Measurements from ENCODE around the gene PHC2.

The PHC2 gene

DNA sequence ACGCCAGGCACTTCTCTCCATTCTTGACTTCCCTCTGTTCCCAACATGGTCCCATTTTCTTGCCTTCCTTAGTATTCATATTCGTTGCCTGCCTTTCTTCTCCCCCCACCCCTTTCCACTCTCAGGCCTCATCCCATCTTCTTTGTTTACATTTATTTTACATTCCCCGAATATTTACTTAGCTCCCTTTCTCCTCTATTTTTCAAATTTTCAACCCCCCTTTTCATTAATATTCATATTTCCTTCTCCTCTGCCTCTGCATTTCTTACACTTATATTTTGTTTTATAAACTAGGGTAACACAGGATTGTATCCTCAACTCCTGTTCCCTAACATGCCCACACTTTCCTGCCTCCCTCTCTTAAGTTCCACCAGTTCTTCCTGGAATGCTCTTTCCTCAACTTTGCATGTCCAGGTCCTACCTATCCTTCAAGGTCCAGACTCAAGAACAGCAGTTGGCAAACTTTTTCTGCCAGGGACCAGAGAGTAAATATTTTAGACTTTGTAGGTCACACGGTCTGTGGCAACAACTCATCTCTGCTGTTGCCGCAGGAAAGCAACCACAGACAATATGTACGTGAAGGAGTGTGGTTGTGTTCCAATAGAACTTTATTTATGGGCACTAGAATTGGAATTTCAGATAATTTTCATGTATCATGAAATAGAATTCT lies 80.1 kb downstream of the PHC2 start:
- no peak for DNase-seq (ENCODE audit: low read depth in 2 of 3, low spot score in 2 of 3)

GRCh38 chr1:33349778-33350610 lies 80.9 kb downstream of the PHC2 start:
- peak; percentile 42 to 67 (median 57) for DNase-seq (ENCODE audit: low read depth in 2 of 3, low spot score in 2 of 3)

- DNase-seq (ENCODE audit: low read depth in 2 of 3, low spot score in 2 of 3): peak; percentile 10 to 29 (median 27)
Measured at GRCh38 chr1:33349081-33349759, 81.7 kb downstream of the PHC2 start.

DNA sequence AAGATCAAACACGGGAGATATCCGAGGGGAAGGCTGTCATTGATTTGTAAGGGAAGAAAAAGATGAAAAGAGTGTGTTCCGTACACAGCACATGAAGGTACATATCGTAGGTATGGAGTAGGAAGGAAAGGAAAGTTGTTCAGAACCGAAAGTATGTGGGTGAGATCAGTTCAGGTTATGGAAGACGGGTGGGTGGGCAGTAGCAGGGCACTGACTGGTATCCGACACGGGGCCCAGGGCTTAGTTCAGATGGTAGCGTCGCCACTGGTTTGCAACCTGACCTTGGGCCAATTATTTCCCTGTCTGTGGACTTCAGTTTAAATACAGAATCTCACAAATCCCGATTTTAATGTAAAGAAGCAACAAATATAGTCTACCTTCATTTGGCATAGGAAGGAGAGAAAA lies 82.2 kb downstream of the PHC2 start:
- no peak for DNase-seq (ENCODE audit: low read depth in 2 of 3, low spot score in 2 of 3)

- no peak for DNase-seq (ENCODE audit: low read depth in 2 of 3, low spot score in 2 of 3)
Measured at GRCh38 chr1:33348194-33348593, 82.7 kb downstream of the PHC2 start.

GRCh38 chr1:33347650-33347992 lies 83.3 kb downstream of the PHC2 start:
- no peak for DNase-seq (ENCODE audit: low read depth in 2 of 3, low spot score in 2 of 3)

- DNase-seq (ENCODE audit: low read depth in 2 of 3, low spot score in 2 of 3): no peak
Measured at GRCh38 chr1:33346927-33347649, 83.8 kb downstream of the PHC2 start.

- no peak for DNase-seq (ENCODE audit: low read depth in 2 of 3, low spot score in 2 of 3)
Measured at GRCh38 chr1:33346533-33346926, 84.4 kb downstream of the PHC2 start.

GRCh38 chr1:33344896-33345560 lies 85.9 kb downstream of the PHC2 start:
- DNase-seq (ENCODE audit: low read depth in 2 of 3, low spot score in 2 of 3): no peak

DNA sequence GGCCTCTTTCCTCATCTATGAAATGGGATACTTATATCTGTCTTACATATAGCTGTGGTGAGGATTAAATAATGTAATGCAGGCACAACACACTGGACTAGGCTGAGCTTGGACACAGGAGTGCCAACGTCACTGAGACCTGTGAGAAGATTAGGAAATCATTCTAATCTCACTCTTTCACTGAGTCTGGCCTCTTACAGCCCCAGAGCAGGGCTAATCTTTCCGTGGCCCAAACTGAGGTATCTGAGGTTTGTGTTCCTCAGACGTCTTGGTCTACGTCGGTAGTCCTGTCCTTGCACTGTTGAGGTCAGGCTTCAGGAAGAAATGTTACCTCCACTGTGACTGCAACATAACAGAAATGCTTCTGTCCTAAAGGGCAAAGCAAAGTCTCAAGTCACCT lies 87.4 kb downstream of the PHC2 start:
- DNase-seq (ENCODE audit: low read depth in 2 of 3, low spot score in 2 of 3): no peak

DNA sequence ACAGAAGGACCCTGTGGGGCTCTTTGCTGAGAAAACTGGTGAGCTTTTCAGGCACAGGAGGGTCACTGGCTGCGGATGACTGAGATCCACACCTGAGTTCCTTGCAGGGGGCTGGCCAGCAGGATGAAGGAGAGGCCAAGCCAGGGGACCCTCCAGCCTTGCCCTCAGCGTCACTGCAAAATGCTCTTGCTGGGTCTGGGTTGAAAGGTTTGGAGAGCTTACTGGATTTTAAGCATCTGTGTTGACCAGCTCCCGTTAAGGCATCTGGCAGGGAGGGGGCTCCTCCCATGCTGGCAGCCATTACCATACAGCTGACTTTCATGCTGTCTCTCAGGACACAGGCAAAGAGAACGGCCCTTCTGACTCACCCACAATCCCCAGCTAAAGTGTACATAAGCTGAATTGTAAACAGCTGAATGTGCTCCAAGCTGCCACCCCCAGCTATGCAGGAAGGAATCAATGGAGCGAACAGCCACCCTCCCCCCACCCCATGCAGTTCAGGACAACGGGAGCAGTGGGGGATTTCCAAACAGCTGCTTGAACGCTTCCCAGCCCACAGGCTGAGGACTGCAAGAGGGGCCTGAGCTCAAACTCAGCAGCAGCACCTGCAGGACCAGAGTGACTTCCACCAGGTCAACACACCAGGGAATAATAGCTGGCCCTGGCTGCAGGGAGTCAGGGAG lies 88.7 kb downstream of the PHC2 start:
- no peak for DNase-seq (ENCODE audit: low read depth in 2 of 3, low spot score in 2 of 3)

DNA sequence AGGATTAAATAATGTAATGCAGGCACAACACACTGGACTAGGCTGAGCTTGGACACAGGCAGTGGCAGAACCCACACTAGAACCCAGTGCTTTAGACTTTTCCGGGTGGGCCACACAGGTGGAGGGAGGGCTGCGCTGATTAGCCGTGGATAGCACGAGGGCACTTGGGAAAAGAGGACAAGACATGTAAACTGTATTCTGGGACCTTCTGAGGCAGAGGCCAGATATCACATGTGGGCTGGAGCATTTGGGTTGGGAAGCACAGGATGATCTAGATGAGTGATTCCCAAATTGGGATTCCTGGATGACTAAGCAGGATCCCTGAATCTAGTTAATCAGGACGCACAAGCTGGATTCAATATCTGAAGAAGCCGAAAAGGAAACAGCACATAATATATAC lies 89.7 kb downstream of the PHC2 start:
- DNase-seq (ENCODE audit: low read depth in 2 of 3, low spot score in 2 of 3): no peak

DNA sequence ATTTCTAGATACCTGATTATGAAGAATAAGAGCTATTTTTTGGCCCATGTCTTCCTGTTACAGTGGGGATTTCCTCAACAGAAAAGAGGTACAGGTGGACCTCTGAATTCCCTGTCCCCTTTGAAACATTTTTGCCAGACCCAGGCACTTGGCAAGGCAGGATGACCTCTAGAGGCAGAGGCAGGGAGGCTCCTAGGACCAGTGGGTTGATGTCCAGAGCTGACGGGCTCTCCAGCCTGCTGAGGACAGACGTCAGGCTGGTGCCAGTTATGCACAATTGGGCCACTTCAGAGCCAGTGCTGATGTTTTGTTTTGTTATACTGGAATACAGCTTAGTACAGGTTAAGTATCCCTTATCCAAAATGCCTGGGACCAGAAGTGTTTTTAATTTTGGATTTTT lies 91.5 kb downstream of the PHC2 start:
- no peak for DNase-seq (ENCODE audit: low read depth in 2 of 3, low spot score in 2 of 3)

DNA sequence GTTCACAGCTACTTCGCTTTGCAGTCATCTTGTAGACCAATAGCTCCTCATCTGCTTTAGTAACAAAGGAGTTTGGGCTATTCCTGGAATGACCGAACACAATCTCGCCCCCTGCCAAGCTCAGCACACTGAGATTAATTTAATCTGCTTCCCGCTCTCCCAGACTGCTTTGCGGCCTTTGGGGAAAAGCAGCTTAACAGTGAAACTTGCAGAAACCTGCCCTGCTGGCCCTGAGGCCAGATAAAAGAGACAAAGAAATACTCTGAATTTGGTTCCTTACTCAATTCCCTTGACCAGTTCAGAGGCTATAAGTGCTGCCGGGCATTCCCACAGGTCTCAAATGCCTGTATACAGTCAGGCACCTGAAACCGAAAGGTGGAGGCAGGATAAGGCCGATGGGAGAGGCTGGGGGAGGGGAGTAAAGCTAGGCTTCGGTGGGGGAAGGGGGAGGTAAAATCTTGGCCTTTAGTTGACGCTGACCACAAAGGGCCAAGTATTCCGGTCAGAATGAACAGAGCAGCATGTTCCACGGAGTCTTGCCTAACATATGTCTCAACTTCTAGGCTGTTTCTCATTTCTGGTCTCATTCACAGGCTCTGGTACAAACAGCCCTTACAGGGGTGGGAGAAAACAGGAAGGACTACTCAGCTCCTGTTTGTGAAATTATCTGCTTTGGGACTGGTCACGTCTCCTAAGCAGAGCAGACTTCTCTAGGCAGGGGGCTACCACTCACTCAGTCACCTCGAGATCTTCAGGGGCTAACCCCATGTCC lies 92.3 kb downstream of the PHC2 start:
- DNase-seq (ENCODE audit: low read depth in 2 of 3, low spot score in 2 of 3): no peak

DNA sequence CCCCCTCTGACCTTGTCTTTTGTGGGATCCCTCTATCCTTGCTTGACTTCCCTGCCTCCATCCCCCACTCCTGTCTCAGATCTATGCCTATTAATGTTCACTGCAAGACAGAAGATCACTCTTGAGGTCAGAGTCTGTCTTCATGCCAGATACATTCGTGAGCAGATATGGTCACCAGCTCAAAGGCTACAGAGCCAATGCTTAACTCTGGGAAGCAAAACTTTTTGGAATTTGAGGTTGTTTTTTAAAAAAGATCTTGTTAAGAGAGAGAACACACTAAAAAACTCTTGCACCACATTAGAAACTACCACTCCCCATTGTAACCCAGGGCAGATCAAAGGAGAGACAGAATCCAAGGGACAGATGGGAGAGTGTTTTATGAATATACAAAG lies 92.9 kb downstream of the PHC2 start:
- no peak for DNase-seq (ENCODE audit: low read depth in 2 of 3, low spot score in 2 of 3)

GRCh38 chr1:33337441-33337840 lies 93.5 kb downstream of the PHC2 start:
- no peak for DNase-seq (ENCODE audit: low read depth in 2 of 3, low spot score in 2 of 3)

DNA sequence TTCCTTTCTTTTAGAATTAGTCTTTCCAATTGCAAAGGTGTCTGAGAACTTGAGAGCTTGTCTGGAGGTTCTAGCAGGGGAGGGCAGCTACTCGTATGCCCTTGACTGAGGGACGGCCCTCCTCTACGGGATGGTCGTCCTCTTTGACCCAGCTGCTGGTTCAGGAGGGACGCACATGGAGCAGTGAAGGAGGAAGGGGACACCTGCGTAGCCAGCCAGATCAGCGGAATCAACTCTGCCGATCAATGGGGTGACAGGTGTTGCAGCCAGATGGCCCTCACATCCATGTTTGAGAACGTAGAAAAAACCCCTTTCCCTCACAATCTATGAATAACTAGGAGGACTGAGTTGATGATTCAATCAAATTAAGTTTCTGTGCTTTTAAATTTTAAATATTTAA lies 94.3 kb downstream of the PHC2 start:
- DNase-seq (ENCODE audit: low read depth in 2 of 3, low spot score in 2 of 3): no peak

DNA sequence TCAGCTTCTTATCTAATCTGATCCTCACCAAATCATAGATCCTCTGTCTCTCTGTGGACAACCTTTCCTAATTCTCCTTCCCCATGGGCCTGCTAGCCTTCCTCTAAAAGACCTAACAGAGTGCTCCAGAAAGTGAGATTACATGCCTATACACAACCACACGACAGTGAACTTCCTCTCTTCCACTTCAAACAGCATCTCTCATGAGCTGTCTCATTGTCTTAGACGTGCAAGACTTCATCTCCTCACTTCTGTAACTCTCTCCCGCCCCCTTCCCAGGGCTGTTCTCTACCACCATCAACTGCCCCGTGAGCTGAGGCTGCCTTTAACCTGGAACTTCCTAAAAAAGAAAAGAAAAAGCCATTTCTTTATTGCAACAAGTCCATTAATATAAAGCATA lies 95.9 kb downstream of the PHC2 start:
- no peak for DNase-seq (ENCODE audit: low read depth in 2 of 3, low spot score in 2 of 3)

DNA sequence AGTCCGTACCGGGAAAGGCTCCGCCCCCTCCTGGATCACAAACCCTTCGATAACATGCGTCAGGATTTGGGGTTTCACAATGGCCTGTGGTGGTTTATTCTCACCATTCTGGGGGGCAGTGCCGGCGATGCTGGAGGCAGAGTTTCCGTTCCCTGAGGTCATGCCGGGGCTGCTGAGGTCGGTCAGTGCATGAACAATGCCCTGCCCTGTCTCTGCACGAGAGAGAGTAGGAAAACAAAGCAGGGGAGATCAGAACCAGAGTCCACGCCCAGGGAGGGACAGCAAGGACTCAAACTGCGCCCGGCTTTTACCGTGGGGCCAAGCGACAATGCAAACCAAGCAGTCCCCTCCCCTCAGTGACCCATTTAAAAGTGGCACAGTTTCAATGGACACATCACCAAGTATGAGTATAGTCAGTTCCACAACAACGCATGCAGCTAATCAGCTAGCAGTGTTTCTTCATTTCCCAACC lies 96.8 kb downstream of the PHC2 start:
- DNase-seq (ENCODE audit: low read depth in 2 of 3, low spot score in 2 of 3): no peak

DNA sequence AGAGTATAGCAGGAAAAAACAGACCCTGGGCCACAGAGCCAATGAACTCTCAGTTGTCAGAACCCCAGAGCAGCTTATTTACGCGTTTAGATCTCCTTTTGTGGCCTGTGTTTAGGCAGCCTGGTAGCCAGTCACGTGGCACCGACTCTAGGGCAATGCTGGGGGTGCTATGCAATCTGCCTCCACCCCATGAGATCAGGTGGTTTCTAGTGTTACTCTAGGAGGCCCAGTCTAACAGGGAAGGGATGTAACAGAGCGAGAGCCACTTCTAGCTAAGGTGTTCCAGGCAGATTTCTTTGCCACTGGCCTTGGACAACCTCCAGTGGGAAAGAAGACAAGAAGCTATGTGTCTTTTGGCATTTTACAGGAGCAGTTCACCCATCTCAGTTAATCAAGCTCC lies 98.0 kb downstream of the PHC2 start:
- DNase-seq (ENCODE audit: low read depth in 2 of 3, low spot score in 2 of 3): no peak
